RCC 7860 (cell line): ENCODE data around the gene CDY1.
"Not testable (repeated sequence)": the region's sequence is repeated elsewhere in the genome, so short reads cannot be mapped to it uniquely, and the experiment has no call there.

ENCODE experiments used
- DNase-seq: peaks from one replicate; pipeline ENCODE4 v3.0.0-alpha.2; 2015; ENCODE audit warnings: low spot score
- FAIRE-seq: peaks from 2 replicates; lab custom pipeline; 2012; peaks lifted over from hg19 to GRCh38; lab: Jason Lieb, UNC

CDY1 gene

DNA sequence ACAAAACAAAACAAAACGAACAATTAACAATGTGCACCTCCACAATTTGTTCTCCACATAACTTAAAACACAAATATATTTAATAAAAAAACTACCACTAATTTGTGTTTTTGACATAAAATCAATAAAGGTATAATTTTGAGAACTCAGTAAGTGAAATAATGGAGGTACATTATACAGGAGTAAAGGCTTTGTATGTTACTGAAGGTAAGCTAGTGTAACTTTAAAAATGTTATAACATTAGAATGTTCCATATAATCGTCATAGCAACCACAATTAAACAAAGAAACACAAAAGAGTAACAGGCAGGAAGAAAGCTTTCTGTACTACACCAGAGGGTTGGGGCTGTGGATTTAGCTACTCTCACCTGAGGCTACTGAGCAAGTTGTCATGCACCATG, at the start of gene CDY1:
TSS of gene CDY1 (plus strand) at position 301 of the 400 bp plus-strand sequence. CDS start 326 bp downstream, outside the sequence.
- DNase-seq, result not testable (repeated sequence)
- FAIRE-seq, result peak; percentile 49

GRCh38 chrY:25593336-25593735, 28.6 kb upstream of the CDY1 start:
- not testable (repeated sequence) for DNase-seq, FAIRE-seq

DNA sequence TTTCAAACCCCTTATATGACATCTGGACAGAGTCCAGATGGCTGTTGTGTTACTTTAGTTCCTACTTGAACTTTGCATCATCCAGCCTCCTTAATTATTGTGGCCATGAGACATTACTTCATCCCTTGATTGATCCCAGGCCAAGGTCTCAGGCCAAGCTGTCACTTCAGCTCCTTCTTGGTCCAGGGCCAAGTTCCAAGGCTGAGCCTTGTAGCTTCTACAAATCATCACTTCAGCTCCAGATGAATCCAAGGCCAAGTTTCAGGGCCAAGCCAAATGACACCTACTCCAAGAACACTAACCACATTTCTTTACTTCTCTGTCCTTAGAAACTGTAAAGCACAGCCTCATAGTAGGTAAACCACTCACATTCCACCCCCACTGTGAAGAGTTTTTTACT, 1.7 kb upstream of the CDY1 start:
- not testable (repeated sequence) for DNase-seq, FAIRE-seq

- peak; percentile 94 for FAIRE-seq
Measured at GRCh38 chrY:25626524-25626923, 4.6 kb downstream of the CDY1 start.

DNA sequence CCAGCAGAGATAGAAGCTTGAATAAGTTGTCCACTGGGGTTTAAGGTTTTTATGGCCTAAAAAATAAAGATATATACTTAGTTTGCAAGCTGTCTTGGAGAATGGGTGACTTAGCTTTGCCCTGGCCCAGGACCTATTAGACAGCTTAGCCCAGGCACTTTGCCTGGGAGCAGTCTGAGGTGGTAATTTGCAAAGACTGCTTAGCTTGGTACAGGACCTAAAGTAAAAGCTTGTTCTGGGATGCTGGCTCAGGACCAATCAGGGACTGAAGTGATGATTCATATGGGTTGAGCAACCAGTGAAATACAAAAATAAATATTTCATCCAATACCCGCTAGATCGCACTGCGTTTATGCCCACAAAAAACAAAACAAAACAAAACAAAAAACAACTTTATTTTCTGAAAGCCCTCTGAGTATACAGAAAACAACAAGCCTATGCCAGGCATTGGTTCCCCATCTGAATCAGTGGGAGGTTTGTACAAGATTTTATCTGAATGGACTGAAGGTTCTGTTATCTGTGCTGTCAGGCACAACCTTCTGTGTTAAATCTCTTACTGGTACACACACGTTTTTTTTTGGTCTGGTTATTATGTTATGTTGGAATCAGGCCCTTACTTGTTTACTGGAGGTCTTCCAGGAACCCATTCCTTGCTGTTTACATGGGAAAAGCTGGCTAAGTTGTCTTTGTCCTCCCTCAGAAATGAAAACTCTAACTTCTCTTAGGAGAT, 8.6 kb downstream of the CDY1 start:
- peak; percentile 4 for FAIRE-seq
- not testable (repeated sequence) for DNase-seq

More at GRCh38 chrY:25626524-25626923, 4.6 kb downstream of the CDY1 start:
- DNase-seq, result not testable (repeated sequence)

GRCh38 chrY:25639852-25640251, 17.9 kb downstream of the CDY1 start:
- FAIRE-seq, DNase-seq: not testable (repeated sequence)

DNA sequence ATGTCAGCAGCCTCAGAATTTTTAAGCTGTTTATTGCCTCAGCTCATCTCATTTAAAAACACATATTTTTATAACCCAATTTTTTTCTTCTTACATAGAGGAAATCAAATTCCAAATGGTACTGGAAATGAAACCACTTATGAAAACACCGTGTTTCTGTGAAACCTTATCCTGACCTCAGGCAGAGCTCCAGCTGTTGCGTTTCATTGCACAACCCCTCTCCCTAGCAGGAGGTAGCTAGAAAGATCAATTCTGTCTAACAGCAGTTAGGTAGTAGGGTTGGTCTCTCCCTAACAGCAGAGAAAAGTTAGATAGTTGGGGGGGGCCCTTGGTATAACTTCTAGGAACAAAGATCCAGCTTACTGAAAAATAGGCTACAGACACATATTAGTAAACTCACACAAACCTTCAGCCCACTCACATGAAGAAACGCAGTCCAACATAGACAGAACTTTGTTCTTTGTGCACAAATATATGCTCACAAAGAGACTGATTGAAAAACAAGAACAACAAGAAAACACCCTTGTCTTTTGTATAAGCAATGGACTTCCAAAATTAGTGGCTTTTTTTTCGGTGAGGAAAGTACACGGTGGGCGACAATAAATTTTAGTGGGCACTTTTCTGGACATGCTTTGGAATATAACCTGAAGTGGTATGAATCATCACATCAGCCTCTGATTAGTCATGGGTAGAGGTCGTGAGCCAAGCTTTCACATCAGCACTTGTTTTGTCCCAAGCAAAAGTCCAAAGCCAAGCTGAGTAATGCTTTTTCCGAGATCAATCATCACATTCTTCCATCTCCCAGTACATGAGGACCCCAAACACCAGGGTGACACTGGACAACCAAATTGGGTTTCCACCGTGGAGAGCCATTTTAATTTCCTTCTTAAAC, 21.4 kb downstream of the CDY1 start:
- not testable (repeated sequence) for DNase-seq
- FAIRE-seq, result peak; percentile 99
